ENCODE results near the gene ACBD4.

ACBD4 gene

DNA sequence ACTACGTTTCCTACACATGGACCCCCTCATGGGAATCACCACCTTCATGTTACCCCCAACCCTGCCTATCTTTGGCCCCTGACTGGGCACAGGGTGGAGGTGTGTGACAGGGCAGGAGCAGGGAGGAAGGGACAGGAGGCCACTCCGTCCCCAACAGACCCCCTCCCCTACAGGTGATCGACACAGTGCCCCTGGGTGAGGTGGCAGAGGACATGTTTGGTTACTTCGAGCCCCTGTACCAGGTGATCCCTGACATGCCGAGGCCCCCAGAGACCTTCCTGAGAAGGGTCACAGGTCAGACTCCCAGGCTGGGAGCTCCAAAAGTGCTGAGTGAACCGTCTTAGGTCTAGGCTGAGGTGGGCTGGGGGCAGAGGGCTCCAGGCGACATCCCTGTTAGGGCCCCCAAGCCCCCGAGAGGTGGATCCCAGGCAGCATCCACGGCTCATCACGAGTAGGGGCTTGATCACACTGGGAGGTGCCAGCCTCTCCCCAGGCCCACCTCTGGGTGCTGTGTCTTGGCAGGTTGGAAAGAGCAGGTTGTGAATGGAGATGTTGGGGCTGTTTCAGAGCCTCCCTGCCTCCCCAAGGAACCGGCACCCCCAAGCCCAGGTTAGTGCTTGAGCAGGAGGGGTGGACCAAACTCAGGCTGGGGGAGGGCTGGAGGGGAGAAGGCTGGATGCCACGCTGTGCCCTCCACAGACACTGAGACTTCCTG lies 1.5 kb downstream of the ACBD4 start:
- Histone ChIP-seq H3K4me2 (ENCODE audit: low read length) (no peak overlapping the region), H4K20me1 (ENCODE audit: insufficient read depth, low read length) (no peaks in the 10 kb centered on the region), H3F3A (ENCODE audit: insufficient read depth, low read length) (no peaks in the 10 kb centered on the region), H3K9ac (ENCODE audit: low read length) (no peak overlapping the region), H3K4me1 (ENCODE audit: insufficient read depth, low read length, severe bottlenecking) (peaks cover 16% of the 10 kb centered on the region), H3K4me3 (ENCODE audit: low read depth, low read length, poor library complexity, severe bottlenecking) (no peak overlapping the region), H3K36me3 (ENCODE audit: insufficient read depth, low read length) (no peaks in the 10 kb centered on the region), H2AFZ (ENCODE audit: low read length) (no peak overlapping the region), H3K9me2 (ENCODE audit: low read depth, low read length) (no peaks in the 10 kb centered on the region), H3K27ac (ENCODE audit: low read depth, low read length, poor library complexity, severe bottlenecking) (no peak overlapping the region), H3K27me3 (ENCODE audit: insufficient read depth, low read length) (no peaks in the 10 kb centered on the region), H3K9me3 (ENCODE audit: low read length) (no peaks in the 10 kb centered on the region), H3K79me2 (ENCODE audit: insufficient read depth, low read length) (no peaks in the 10 kb centered on the region)
- TF ChIP-seq, protein P1, sequence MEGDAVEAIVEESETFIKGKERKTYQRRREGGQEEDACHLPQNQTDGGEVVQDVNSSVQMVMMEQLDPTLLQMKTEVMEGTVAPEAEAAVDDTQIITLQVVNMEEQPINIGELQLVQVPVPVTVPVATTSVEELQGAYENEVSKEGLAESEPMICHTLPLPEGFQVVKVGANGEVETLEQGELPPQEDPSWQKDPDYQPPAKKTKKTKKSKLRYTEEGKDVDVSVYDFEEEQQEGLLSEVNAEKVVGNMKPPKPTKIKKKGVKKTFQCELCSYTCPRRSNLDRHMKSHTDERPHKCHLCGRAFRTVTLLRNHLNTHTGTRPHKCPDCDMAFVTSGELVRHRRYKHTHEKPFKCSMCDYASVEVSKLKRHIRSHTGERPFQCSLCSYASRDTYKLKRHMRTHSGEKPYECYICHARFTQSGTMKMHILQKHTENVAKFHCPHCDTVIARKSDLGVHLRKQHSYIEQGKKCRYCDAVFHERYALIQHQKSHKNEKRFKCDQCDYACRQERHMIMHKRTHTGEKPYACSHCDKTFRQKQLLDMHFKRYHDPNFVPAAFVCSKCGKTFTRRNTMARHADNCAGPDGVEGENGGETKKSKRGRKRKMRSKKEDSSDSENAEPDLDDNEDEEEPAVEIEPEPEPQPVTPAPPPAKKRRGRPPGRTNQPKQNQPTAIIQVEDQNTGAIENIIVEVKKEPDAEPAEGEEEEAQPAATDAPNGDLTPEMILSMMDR (IDR thresholded peaks at IDR 0.05; ENCODE audit: low read length): no peak
- TF ChIP-seq EZH2 (IDR thresholded peaks at IDR 0.05; ENCODE audit: borderline replicate concordance, low read length): no peak

DNA sequence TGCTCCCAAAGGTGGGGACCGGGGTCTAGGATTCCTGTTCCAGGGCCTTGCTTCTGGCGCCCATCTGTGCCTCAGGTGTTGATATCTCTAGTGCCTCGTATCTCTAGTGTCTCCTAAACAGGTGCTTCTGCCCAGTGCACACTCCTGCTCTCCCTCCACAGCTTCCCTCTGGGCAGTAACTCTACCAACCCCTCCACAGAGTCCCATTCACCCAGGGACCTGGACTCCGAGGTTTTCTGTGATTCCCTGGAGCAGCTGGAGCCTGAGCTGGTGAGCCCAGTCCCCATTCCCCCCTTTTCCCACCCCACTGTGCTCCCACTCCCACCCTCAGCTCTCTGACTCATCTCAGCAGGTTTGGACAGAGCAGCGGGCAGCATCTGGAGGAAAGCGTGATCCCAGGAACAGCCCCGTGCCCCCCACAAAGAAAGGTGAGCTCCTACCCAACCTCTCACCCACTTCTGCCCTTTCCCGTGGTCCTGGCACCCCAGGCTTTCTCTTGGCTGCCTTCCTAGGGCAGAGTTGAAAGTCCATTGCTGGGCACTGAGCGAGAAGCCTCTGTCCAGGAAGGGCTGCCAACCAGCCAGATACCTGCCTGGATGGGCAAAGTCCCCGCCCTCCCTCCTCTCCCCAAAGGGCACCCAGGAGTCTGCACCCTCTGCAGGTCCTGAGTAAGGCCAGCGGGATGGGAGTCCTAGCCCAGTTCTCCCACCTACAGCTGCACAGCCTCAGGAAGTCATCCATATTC lies 2.2 kb downstream of the ACBD4 start:
- Histone ChIP-seq H3F3A (ENCODE audit: insufficient read depth, low read length) (no peaks in the 10 kb centered on the region), H2AFZ (ENCODE audit: low read length) (no peak overlapping the region)

DNA sequence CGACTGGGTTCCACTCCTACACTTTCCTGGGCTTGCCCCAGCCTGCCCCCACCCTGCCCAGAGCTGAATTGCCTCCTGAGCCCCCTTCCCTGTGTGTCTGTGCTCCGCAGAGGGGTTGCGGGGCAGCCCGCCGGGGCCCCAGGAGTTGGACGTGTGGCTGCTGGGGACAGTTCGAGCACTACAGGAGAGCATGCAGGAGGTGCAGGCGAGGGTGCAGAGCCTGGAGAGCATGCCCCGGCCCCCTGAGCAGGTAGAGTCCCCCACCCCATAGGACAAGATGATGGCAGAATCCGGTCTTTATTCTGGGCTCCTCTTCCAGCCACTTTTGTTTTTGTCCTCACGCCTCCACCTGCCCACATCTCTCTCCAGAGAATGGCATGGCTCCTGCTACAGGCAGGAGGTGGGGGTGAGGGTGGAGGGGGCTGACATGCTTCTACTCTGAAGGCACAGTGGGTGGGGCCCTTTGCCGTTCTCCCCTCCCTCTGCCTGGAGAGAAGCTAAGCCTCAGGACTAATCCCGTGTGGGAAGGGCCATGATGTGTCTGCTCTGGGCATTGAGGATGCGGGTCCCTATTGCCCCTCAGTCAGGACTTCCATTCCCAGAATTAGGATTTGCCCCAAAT lies 3.5 kb downstream of the ACBD4 start:
- Histone ChIP-seq H3K4me3 (ENCODE audit: low read depth, low read length, poor library complexity, severe bottlenecking) (no peak overlapping the region), H3K79me2 (ENCODE audit: insufficient read depth, low read length) (no peaks in the 10 kb centered on the region), H3K27ac (ENCODE audit: low read depth, low read length, poor library complexity, severe bottlenecking) (no peak overlapping the region), H4K20me1 (ENCODE audit: insufficient read depth, low read length) (no peaks in the 10 kb centered on the region), H3F3A (ENCODE audit: insufficient read depth, low read length) (no peaks in the 10 kb centered on the region), H3K9me2 (ENCODE audit: low read depth, low read length) (no peaks in the 10 kb centered on the region), H3K4me1 (ENCODE audit: insufficient read depth, low read length, severe bottlenecking) (peaks cover 13% of the 10 kb centered on the region), H3K9ac (ENCODE audit: low read length) (no peak overlapping the region), H3K9me3 (ENCODE audit: low read length) (no peaks in the 10 kb centered on the region), H2AFZ (ENCODE audit: low read length) (no peak overlapping the region), H3K27me3 (ENCODE audit: insufficient read depth, low read length) (no peaks in the 10 kb centered on the region), H3K36me3 (ENCODE audit: insufficient read depth, low read length) (no peaks in the 10 kb centered on the region), H3K4me2 (ENCODE audit: low read length) (no peak overlapping the region)
- no peak for TF ChIP-seq EZH2 (IDR thresholded peaks at IDR 0.05; ENCODE audit: borderline replicate concordance, low read length)
- TF ChIP-seq, protein P1 (IDR thresholded peaks at IDR 0.05; ENCODE audit: low read length): no peak

More for the DNA sequence above, 2.2 kb downstream of the ACBD4 start:
- no peaks in the 10 kb centered on the region for H3K9me3 ChIP-seq (ENCODE audit: low read length)
- H3K79me2 ChIP-seq (ENCODE audit: insufficient read depth, low read length): no peaks in the 10 kb centered on the region
- peaks cover 13% of the 10 kb centered on the region for H3K4me1 ChIP-seq (ENCODE audit: insufficient read depth, low read length, severe bottlenecking)
- no peak overlapping the region for H3K4me2 ChIP-seq (ENCODE audit: low read length)
- no peaks in the 10 kb centered on the region for H3K36me3 ChIP-seq (ENCODE audit: insufficient read depth, low read length)
- H3K27ac ChIP-seq (ENCODE audit: low read depth, low read length, poor library complexity, severe bottlenecking): no peak overlapping the region
- no peaks in the 10 kb centered on the region for H4K20me1 ChIP-seq (ENCODE audit: insufficient read depth, low read length)
- H3K4me3 ChIP-seq (ENCODE audit: low read depth, low read length, poor library complexity, severe bottlenecking): no peak overlapping the region
- no peak for TF ChIP-seq EZH2 (IDR thresholded peaks at IDR 0.05; ENCODE audit: borderline replicate concordance, low read length)
- TF ChIP-seq, protein P1 (IDR thresholded peaks at IDR 0.05; ENCODE audit: low read length): no peak
- no peaks in the 10 kb centered on the region for H3K9me2 ChIP-seq (ENCODE audit: low read depth, low read length)
- no peaks in the 10 kb centered on the region for H3K27me3 ChIP-seq (ENCODE audit: insufficient read depth, low read length)
- no peak overlapping the region for H3K9ac ChIP-seq (ENCODE audit: low read length)
